Left lung (tissue), 10 donors: ENCODE data around the gene PAPSS1. TPM values are rescaled to one million over a fixed set of nuclear protein-coding genes. Genes with fewer than 3 reads are reported as not detected.
"Not testable (repeated sequence)": the region's sequence is repeated elsewhere in the genome, so short reads cannot be mapped to it uniquely, and the experiment has no call there.

Experiments used
- ATAC-seq: fragments of 200-7000 bp; cut with Tn5 transposase; one replicate; pipeline ENCODE4 v1.9.1; 2020; ENCODE audit warnings: moderate library complexity
- DNase-seq, 4 donors: peaks; one replicate each; pipeline ENCODE4 v3.0.0-alpha.2; 2013 to 2020
- H3K27ac ChIP-seq, 2 donors: fragments of 200-600 bp; sonication (generic) in 1 of 2; one replicate each; pipeline versions ENCODE4 v1.5.0 to v1.8.0; 2020 to 2021
- H3K27me3 ChIP-seq, 2 donors: fragments of 200-600 bp; sonication (generic) in 1 of 2; one replicate each; pipeline versions ENCODE4 v1.5.0 to v1.8.0; 2020 to 2021
- H3K36me3 ChIP-seq, 2 donors: fragments of 200-600 bp; sonication (generic) in 1 of 2; one replicate each; pipeline versions ENCODE4 v1.5.0 to v1.8.0; 2020 to 2021
- H3K4me1 ChIP-seq, 2 donors: fragments of 200-600 bp; one replicate each; pipeline ENCODE4 v1.8.0; 2021
- H3K4me3 ChIP-seq, 2 donors: fragments of 200-600 bp; sonication (generic) in 1 of 2; one replicate each; pipeline versions ENCODE4 v1.5.0 to v1.8.0; 2020 to 2021; ENCODE audit warnings: mild to moderate bottlenecking in 1 of 2
- H3K9me3 ChIP-seq, 2 donors: fragments of 200-600 bp; sonication (generic) in 1 of 2; one replicate each; pipeline versions ENCODE4 v1.5.0 to v1.8.0; 2020 to 2021
- intact Hi-C, 2 donors: fragments of 100-400 bp; cut with DNase I; formaldehyde crosslinking; loops; one replicate each; pipeline versions ENCODE4 v1.11.2 to v1.14.2; 2022
- polyA plus RNA-seq, 6 donors: library from polyadenylated mRNA; unstranded; fragments of 120-200 nt; gene quantifications; one replicate each; pipeline ENCODE4 v1.2.1, GENCODE V29; 2013; ENCODE audit not compliant: insufficient read length in 6 of 6
- total RNA-seq, 2 donors: library from RNA; stranded (reverse); fragmentation: NEBNext Ultra II Directional; extraction: Animal tissue kit (Norgen Biotek cat#: 25700); gene quantifications; one replicate each; pipeline ENCODE4 v1.2.1, GENCODE V29; 2021
- TF ChIP-seq, protein P1 (sequence below), 2 donors: fragments of 200-600 bp; sonication (generic) in 1 of 2; IDR thresholded peaks; one replicate each; pipeline versions ENCODE4 v1.5.0 to v1.8.0; 2021; ENCODE audit warnings: antibody characterized with exemption in 2 of 2
- donor health status: DM: no; HTN: yes; CAD: no.
- donor health status: DM: no; HTN: no; CAD: no.

Gene PAPSS1
- total and polyA plus RNA-seq, 8 donors = 57.5 to 85.3 (median 70.6) TPM

DNA sequence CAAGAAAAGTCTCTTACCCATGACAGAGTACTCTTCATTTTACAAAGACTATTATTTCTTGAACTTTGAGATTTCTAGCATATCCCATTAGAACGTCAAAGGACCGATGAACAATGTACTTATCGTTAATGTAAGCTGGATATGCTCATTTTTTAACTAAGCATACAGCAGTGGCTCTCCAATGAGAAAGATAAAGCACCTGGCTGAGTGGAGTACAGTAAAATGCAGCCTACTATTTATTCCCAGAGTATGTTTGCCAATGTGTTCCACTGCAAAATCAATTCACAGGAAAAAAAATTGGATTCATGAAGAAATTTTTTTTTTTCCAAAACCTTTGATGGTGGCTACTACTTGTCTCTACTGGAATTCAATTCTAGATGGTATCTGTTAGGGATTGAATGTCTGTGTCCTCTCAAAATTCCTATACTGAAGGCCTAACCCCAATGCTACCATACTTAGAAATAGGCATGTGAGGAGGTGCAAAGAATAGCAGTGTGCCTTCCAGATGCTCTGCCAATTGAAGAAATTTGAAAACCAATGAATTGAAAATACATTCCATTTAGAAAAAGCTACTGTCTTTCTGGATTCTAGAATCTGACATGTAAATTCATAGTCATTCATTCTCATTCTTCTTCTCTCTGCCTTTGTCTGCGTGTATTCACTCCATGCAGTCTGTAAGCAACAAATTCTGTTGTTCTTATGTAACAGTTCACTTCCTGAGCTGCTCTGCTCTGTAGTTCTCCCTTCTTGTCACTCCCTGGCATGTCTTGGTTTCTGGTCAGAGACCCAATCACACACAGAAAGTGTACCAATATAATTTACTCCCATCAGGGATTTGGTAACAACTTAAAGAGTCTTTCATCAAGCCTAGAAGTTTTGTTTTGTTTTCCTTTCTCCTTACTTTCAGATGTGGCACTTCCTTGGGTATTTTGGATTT is 61.4 kb downstream of the PAPSS1 start:
- H3K36me3 ChIP-seq = peaks cover 0 to 28% of the 10 kb centered on the region in 2 donors
- H3K4me3 ChIP-seq = no peak overlapping the region
- intact Hi-C loops = no loop called here
- H3K27ac ChIP-seq = no peak overlapping the region
- no peak for ATAC-seq
- no peaks in the 10 kb centered on the region for H3K4me1 ChIP-seq
- H3K9me3 ChIP-seq = no peaks in the 10 kb centered on the region
- TF ChIP-seq, protein P1, sequence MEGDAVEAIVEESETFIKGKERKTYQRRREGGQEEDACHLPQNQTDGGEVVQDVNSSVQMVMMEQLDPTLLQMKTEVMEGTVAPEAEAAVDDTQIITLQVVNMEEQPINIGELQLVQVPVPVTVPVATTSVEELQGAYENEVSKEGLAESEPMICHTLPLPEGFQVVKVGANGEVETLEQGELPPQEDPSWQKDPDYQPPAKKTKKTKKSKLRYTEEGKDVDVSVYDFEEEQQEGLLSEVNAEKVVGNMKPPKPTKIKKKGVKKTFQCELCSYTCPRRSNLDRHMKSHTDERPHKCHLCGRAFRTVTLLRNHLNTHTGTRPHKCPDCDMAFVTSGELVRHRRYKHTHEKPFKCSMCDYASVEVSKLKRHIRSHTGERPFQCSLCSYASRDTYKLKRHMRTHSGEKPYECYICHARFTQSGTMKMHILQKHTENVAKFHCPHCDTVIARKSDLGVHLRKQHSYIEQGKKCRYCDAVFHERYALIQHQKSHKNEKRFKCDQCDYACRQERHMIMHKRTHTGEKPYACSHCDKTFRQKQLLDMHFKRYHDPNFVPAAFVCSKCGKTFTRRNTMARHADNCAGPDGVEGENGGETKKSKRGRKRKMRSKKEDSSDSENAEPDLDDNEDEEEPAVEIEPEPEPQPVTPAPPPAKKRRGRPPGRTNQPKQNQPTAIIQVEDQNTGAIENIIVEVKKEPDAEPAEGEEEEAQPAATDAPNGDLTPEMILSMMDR (IDR thresholded peaks at IDR 0.05) = no peak
- no peaks in the 10 kb centered on the region for H3K27me3 ChIP-seq
- DNase-seq = no peak

DNA sequence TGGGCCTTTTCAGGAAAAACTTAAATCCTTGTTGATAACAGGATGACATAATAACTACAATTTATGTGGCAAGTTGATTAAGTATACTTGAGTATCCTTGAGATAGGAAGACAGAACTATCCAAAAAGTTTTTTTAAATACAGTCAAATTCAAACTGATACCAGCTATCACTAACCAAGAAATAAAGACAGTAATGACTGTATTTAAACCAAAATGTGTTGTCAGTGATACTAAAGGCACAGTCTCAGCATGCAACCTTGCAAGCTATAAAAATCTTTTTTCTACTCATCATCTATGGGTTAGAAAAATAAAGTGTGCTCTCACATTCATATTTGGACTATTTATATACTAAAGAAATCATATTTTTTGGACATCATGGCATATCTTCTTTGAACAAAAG is 64.7 kb downstream of the PAPSS1 start:
- Histone ChIP-seq H3K4me1 (peaks cover 0 to 1% of the 10 kb centered on the region in 2 donors), H3K27me3 (no peaks in the 10 kb centered on the region), H3K4me3 (no peak overlapping the region), H3K9me3 (peaks cover 0 to 2% of the 10 kb centered on the region in 2 donors), H3K27ac (no peak overlapping the region), H3K36me3 (peaks cover 0 to 54% of the 10 kb centered on the region in 2 donors)
- intact Hi-C loops = no loop called here
- TF ChIP-seq, protein P1 (IDR thresholded peaks at IDR 0.05) = no peak
- no peak for DNase-seq
- ATAC-seq = no peak

DNA sequence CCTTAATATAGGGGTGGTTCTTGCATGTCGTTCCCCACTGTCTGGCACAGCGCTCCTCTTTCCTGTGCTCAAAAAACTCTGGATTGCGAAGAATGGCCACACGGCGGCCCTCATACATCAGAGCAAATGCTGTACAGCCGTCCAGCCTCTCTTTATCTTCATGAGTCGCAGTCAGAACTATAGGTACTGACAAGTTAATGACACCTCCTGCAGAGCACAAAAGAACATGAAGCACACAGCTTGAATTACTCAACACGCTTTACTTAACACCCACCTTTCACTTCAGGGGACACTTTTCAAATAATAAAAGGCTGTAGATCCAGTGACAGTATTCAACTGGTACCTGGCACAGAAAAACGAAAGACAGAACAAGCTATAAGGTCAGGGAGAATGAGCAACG is 65.3 kb downstream of the PAPSS1 start:
- no peak for DNase-seq
- Histone ChIP-seq H3K4me3 (no peak overlapping the region), H3K9me3 (peaks cover 0 to 2% of the 10 kb centered on the region in 2 donors), H3K4me1 (peaks cover 0 to 7% of the 10 kb centered on the region in 2 donors), H3K27me3 (no peaks in the 10 kb centered on the region), H3K27ac (no peak overlapping the region), H3K36me3 (peaks cover 0 to 54% of the 10 kb centered on the region in 2 donors)
- TF ChIP-seq, protein P1 (IDR thresholded peaks at IDR 0.05) = no peak
- intact Hi-C loops = no loop called here
- ATAC-seq = no peak

DNA sequence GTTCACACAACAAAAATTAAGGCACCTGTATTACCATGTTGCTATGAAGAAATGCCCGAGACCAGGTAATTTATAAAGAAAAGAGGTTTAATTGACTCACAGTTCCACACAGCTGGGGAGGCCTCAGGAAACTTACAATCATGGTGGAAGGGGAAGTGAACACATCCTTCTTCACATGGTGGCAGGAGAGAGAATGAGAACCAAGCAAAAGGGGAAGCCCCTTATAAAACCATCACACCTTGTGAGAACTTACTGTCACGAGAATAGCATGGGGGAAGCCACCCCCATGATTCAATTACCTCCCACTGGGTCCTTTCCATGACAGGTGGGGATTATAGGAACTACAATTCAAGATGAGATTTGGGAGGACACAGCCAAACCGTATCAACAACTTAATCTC is 68.6 kb downstream of the PAPSS1 start:
- H3K9me3 ChIP-seq, H3K27me3 ChIP-seq, H3K4me3 ChIP-seq, ATAC-seq, intact Hi-C loops, H3K27ac ChIP-seq, DNase-seq: not testable (repeated sequence)
- peaks cover 0 to 14% of the 10 kb centered on the region in 2 donors for H3K4me1 ChIP-seq
- H3K36me3 ChIP-seq = peaks cover 0 to 43% of the 10 kb centered on the region in 2 donors

DNA sequence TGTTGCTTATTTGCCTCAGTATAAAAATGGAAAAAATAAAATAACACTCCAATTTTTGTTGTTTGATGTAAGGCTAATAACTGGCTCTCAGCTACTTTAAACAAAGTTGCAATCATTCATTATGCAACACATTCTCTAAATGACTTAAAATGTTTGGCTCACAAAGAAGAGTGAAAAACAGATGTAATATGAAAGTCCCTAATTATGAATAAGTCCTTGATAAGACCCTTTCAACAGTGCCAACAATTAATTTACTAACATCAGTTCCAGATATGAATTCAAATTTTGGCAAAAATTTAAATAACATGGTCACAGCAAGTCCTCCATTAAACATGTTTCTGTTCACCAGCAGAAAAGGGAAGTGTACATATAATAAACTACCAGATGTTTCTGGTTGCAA is 69.8 kb downstream of the PAPSS1 start:
- no peak overlapping the region for H3K4me3 ChIP-seq
- H3K36me3 ChIP-seq = peaks cover 0 to 38% of the 10 kb centered on the region in 2 donors
- ATAC-seq (no peak), DNase-seq (peak in 2 of 4 donors; percentile 64 to 65)
- peak overlapping the region in 1 of 2 donors; percentile 2 for H3K27ac ChIP-seq
- TF ChIP-seq, protein P1 (IDR thresholded peaks at IDR 0.05) = no peak
- no peaks in the 10 kb centered on the region for H3K27me3 ChIP-seq
- peaks cover 0 to 2% of the 10 kb centered on the region in 2 donors for H3K9me3 ChIP-seq
- peaks cover 0 to 14% of the 10 kb centered on the region in 2 donors for H3K4me1 ChIP-seq
- intact Hi-C loops = no loop called here
